Activated effector memory CD4-positive, alpha-beta T cell treated with anti-CD3 and anti-CD28 coated beads, Interleukin-2, amount 50 U/mL, for 16 hours (primary cell): ENCODE results near the gene ABCA10.
"Not testable (repeated sequence)": the region's sequence is repeated elsewhere in the genome, so short reads cannot be mapped to it uniquely, and the experiment has no call there.

Experiments used
- DNase-seq: peaks from one replicate; pipeline ENCODE4 v3.0.0-alpha.2; 2020

ABCA10 gene

GRCh38 chr17:69228018-69228417 lies 606 bp downstream of the ABCA10 start:
- DNase-seq = no peak

- no peak for DNase-seq
Measured at GRCh38 chr17:69227541-69227940, 1.1 kb downstream of the ABCA10 start.

GRCh38 chr17:69223809-69224208 lies 4.8 kb downstream of the ABCA10 start:
- DNase-seq = no peak

- DNase-seq = no peak
Measured at GRCh38 chr17:69222707-69223258, 5.8 kb downstream of the ABCA10 start.

- no peak for DNase-seq
Measured at GRCh38 chr17:69220098-69220497, 8.5 kb downstream of the ABCA10 start.

GRCh38 chr17:69218986-69219385 lies 9.6 kb downstream of the ABCA10 start:
- DNase-seq = no peak

- DNase-seq = no peak
Measured at GRCh38 chr17:69213059-69213813, 15.4 kb downstream of the ABCA10 start.

GRCh38 chr17:69208640-69209039 lies 20.0 kb downstream of the ABCA10 start:
- DNase-seq = no peak

- DNase-seq = no peak
Measured at GRCh38 chr17:69207151-69207550, 21.5 kb downstream of the ABCA10 start.

GRCh38 chr17:69198238-69198637 lies 30.4 kb downstream of the ABCA10 start:
- no peak for DNase-seq

GRCh38 chr17:69196105-69196653 lies 32.4 kb downstream of the ABCA10 start:
- DNase-seq = not testable (repeated sequence)

GRCh38 chr17:69192754-69193153 lies 35.9 kb downstream of the ABCA10 start:
- no peak for DNase-seq

- no peak for DNase-seq
Measured at GRCh38 chr17:69188796-69189195, 39.8 kb downstream of the ABCA10 start.

GRCh38 chr17:69188064-69188463 lies 40.6 kb downstream of the ABCA10 start:
- no peak for DNase-seq

GRCh38 chr17:69187294-69187693 lies 41.3 kb downstream of the ABCA10 start:
- DNase-seq = no peak

GRCh38 chr17:69179227-69179952 lies 49.2 kb downstream of the ABCA10 start:
- no peak for DNase-seq

- DNase-seq = no peak
Measured at GRCh38 chr17:69176457-69176795, 52.2 kb downstream of the ABCA10 start.

- DNase-seq = no peak
Measured at GRCh38 chr17:69175625-69176456, 52.8 kb downstream of the ABCA10 start.

GRCh38 chr17:69175262-69175624 lies 53.4 kb downstream of the ABCA10 start:
- DNase-seq = no peak

GRCh38 chr17:69173118-69173517 lies 55.5 kb downstream of the ABCA10 start:
- DNase-seq = no peak

GRCh38 chr17:69170377-69170776 lies 58.2 kb downstream of the ABCA10 start:
- DNase-seq = no peak

- DNase-seq = not testable (repeated sequence)
Measured at GRCh38 chr17:69168642-69169041, 60.0 kb downstream of the ABCA10 start.

GRCh38 chr17:69166957-69167356 lies 61.7 kb downstream of the ABCA10 start:
- DNase-seq = no peak
